Gastroesophageal sphincter (tissue), 4 donors: Measurements from ENCODE around the gene PTPRK. TPM values are rescaled to one million over a fixed set of nuclear protein-coding genes. Genes with fewer than 3 reads are reported as not detected.
"Not testable (repeated sequence)": the region's sequence is repeated elsewhere in the genome, so short reads cannot be mapped to it uniquely, and the experiment has no call there.

Experiments used
- ATAC-seq: fragments of 150-250 bp; one replicate; pipeline ENCODE4 v1.9.1; 2016; ENCODE audit warnings: mild to moderate bottlenecking, moderate library complexity
- H3K27ac ChIP-seq, 4 donors: fragments of 200-600 bp; sonication (generic) in 3 of 4; 1 replicate in 3 of 4; 2 replicates in 1 of 4; pipeline ENCODE4 v1.5.1; 2016 to 2019
- H3K27me3 ChIP-seq: fragments of 200-600 bp; sonication (generic); one replicate; pipeline ENCODE4 v1.5.1; 2019
- H3K36me3 ChIP-seq, 2 donors: fragments of 200-600 bp; sonication (generic); one replicate each; pipeline ENCODE4 v1.5.1; 2019; ENCODE audit warnings: control low read depth in 1 of 2
- H3K4me1 ChIP-seq, 3 donors: fragments of 200-600 bp; sonication (generic); 1 replicate in 2 of 3; 2 replicates in 1 of 3; pipeline ENCODE4 v1.5.1; 2016 to 2019; ENCODE audit warnings: control low read depth in 2 of 3
- H3K4me3 ChIP-seq, 2 donors: fragments of 200-600 bp; sonication (generic); one replicate each; pipeline ENCODE4 v1.5.1; 2019; ENCODE audit warnings: mild to moderate bottlenecking in 1 of 2, moderate library complexity in 1 of 2
- H3K9me3 ChIP-seq, 3 donors: fragments of 200-600 bp; sonication (generic); one replicate each; pipeline ENCODE4 v1.5.1; 2017 to 2019; ENCODE audit warnings: control low read depth in 2 of 3
- EP300 ChIP-seq: sonication (generic); formaldehyde crosslinking; IDR thresholded peaks from one replicate; pipeline ENCODE4 v1.6.1; 2017; ENCODE audit warnings: antibody characterized with exemption, mild to moderate bottlenecking
- POLR2A ChIP-seq, 2 donors: fragments of 450-650 bp; IDR thresholded peaks; one replicate each; pipeline ENCODE4 v1.6.1; 2017; ENCODE audit warnings: antibody characterized with exemption in 2 of 2, mild to moderate bottlenecking in 2 of 2, moderate library complexity in 1 of 2
- POLR2AphosphoS5 ChIP-seq: sonication (generic); formaldehyde crosslinking; IDR thresholded peaks from one replicate; pipeline ENCODE4 v1.6.1; 2017; ENCODE audit warnings: antibody characterized with exemption
- WGBS, 2 donors: methylation state at CpG; one replicate each; pipeline ENCODE4 v1.1.5; 2018; ENCODE audit warnings: low coverage in 1 of 2; 5-methylcytosine and 5-hydroxymethylcytosine counted together
- total RNA-seq, 4 donors: library from RNA; depleted of rRNA; stranded (reverse); fragments of >200 nt; gene quantifications; one replicate each; pipeline ENCODE4 v1.1.0, GENCODE V29; 2016
- TF ChIP-seq, protein P1 (sequence below), 4 experiments: fragments of 200-600 bp in 2 of 4; fragments of 450-650 bp in 2 of 4; sonication (generic) in 1 of 4; IDR thresholded peaks; one replicate each; pipeline ENCODE4 v1.5.1; 2017 to 2019; ENCODE audit warnings: antibody characterized with exemption in 4 of 4, mild to moderate bottlenecking in 2 of 4, moderate library complexity in 2 of 4

Gene PTPRK
- total RNA-seq, 4 donors from 2014 or later: 42.0 to 47.6 (median 45.8) TPM

DNA sequence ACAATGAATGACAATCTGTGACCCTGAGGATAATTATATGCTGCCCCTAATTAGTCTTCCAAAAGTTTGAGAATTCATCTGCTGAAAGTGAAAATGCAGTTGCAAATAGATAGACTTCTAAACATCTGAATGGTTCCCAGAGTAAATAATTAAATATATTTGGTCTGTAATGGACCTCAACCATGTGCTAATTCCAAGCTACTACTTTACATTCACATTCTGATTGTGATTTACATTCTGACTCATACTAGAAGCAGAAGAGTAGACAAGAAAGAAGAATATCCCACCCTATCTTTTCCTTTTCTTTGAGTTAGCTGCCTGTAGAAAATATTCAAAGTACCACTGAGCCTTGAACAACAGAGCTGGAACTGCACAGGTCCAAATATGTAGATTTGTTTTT, 80.8 kb downstream of the PTPRK start:
- H3K27ac ChIP-seq: no peak overlapping the region
- H3K4me3 ChIP-seq: no peak overlapping the region
- H3K4me1 ChIP-seq: peaks cover 0 to 26% (median 4%) of the 10 kb centered on the region in 3 donors
- H3K9me3 ChIP-seq: no peaks in the 10 kb centered on the region
- no peak for ATAC-seq
- no peaks in the 10 kb centered on the region for H3K36me3 ChIP-seq
- no peaks in the 10 kb centered on the region for H3K27me3 ChIP-seq
- TF ChIP-seq, protein P1, sequence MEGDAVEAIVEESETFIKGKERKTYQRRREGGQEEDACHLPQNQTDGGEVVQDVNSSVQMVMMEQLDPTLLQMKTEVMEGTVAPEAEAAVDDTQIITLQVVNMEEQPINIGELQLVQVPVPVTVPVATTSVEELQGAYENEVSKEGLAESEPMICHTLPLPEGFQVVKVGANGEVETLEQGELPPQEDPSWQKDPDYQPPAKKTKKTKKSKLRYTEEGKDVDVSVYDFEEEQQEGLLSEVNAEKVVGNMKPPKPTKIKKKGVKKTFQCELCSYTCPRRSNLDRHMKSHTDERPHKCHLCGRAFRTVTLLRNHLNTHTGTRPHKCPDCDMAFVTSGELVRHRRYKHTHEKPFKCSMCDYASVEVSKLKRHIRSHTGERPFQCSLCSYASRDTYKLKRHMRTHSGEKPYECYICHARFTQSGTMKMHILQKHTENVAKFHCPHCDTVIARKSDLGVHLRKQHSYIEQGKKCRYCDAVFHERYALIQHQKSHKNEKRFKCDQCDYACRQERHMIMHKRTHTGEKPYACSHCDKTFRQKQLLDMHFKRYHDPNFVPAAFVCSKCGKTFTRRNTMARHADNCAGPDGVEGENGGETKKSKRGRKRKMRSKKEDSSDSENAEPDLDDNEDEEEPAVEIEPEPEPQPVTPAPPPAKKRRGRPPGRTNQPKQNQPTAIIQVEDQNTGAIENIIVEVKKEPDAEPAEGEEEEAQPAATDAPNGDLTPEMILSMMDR (IDR thresholded peaks at IDR 0.05): no peak
- TF ChIP-seq POLR2AphosphoS5: no peak
- no peak for TF ChIP-seq POLR2A (IDR thresholded peaks at IDR 0.05)
- TF ChIP-seq EP300: no peak

DNA sequence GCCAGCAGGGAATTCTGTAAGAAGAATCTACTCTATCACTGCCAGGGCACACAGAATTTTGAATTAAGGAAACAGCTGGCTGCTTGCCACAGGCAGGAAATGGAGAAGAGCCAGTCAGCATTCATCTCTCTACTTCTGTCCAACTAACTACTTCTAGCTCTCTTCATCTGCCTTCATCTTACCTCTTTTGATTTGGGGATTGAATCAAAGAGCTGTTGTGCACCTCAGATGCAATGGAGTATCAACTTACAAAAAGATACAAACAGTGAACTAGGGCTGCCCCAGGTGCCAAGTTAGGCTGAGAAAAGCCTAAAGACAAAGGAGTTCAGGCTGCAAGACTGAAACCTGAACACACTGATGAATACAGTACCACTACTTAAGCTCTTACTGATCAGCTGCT, 82.0 kb downstream of the PTPRK start:
- Histone ChIP-seq H3K9me3 (no peaks in the 10 kb centered on the region), H3K27ac (no peak overlapping the region), H3K36me3 (no peaks in the 10 kb centered on the region), H3K27me3 (no peaks in the 10 kb centered on the region), H3K4me1 (peaks cover 0 to 23% (median 4%) of the 10 kb centered on the region in 3 donors), H3K4me3 (no peak overlapping the region)
- no peak for ATAC-seq
- no peak for TF ChIP-seq POLR2A (IDR thresholded peaks at IDR 0.05)
- TF ChIP-seq, protein P1 (IDR thresholded peaks at IDR 0.05): no peak
- no peak for TF ChIP-seq POLR2AphosphoS5
- no peak for TF ChIP-seq EP300

DNA sequence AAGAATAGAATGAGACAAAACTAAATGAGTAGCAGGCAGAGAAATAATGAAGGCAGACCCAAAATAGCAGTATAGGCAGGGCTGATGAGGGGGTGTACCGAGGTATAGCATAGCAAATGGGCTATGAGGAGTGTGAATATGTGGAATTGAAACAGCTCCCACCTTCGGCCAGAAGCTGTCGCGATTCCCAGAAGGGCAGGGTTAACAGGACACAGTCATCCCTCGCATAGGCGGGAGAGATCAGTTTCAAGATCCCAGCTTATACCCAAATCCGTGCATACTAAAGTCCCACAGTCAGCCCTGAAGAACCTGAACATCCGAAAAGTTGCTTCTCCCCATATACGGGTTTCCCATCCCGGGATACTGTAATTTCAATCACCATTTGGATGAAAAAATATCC, 82.7 kb downstream of the PTPRK start:
- TF ChIP-seq POLR2AphosphoS5: no peak
- TF ChIP-seq, protein P1 (IDR thresholded peaks at IDR 0.05): no peak
- no peak for TF ChIP-seq EP300
- TF ChIP-seq POLR2A (IDR thresholded peaks at IDR 0.05): no peak
- peaks cover 0 to 23% (median 4%) of the 10 kb centered on the region in 3 donors for H3K4me1 ChIP-seq
- WGBS, 2 donors: 95 to 96% methylated on average over 5 to 10 of the region's 10 CpGs
- no peak for ATAC-seq
- H3K36me3 ChIP-seq: no peaks in the 10 kb centered on the region
- H3K27me3 ChIP-seq: no peaks in the 10 kb centered on the region
- no peak overlapping the region for H3K27ac ChIP-seq
- no peaks in the 10 kb centered on the region for H3K9me3 ChIP-seq
- no peak overlapping the region for H3K4me3 ChIP-seq

DNA sequence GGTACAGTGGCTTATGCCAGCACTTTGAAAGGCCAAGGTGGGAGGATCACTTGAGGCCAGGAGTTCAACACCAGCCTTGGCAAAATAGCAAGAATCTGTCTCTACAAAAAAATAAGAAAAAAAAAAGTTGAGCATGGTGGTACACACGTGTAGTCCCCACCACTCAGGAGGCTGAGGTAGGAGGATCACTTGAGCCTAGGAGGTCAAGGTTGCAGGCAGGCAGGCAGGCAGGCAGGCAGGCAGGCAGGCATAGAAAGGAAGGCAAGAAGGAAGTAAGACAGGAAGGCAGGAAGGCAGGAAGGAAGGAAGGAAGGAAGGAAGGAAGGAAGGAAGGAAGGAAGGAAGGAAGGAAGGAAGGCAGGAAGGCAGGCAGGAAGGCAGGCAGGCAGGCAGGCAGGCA, 85.6 kb downstream of the PTPRK start:
- H3K4me3 ChIP-seq, ATAC-seq, H3K27ac ChIP-seq, H3K9me3 ChIP-seq, H3K27me3 ChIP-seq, H3K36me3 ChIP-seq: not testable (repeated sequence)
- H3K4me1 ChIP-seq: peaks cover 0 to 23% (median 4%) of the 10 kb centered on the region in 3 donors
- WGBS, 2 donors: 30% methylated on average over 1 of the region's 1 CpG; no CpG with 5 or more reads in 1 of the 2 donors

DNA sequence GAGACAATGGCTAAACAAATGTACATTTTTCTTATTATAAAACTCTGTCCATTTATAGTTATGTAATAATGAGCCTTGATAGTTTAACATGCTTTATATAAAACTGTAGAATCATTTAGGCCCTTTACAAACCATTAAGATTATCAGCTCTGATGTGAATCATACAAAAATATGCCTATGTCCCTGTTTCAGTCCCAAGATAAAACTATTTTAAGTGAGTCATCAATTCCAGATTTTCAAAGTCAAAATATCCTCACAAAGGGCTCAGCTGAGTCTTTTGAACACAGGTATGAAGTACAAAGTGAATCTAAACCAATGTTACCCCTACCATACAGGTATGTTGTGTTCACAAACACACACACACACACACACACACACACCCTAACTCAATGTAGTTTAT, 88.0 kb downstream of the PTPRK start:
- Histone ChIP-seq H3K27me3 (no peaks in the 10 kb centered on the region), H3K27ac (no peak overlapping the region), H3K4me1 (peaks cover 0 to 13% (median 0%) of the 10 kb centered on the region in 3 donors), H3K9me3 (no peaks in the 10 kb centered on the region), H3K36me3 (no peaks in the 10 kb centered on the region), H3K4me3 (no peak overlapping the region)
- TF ChIP-seq POLR2A (IDR thresholded peaks at IDR 0.05): no peak
- TF ChIP-seq, protein P1 (IDR thresholded peaks at IDR 0.05): no peak
- TF ChIP-seq POLR2AphosphoS5: no peak
- TF ChIP-seq EP300: no peak
- no peak for ATAC-seq

DNA sequence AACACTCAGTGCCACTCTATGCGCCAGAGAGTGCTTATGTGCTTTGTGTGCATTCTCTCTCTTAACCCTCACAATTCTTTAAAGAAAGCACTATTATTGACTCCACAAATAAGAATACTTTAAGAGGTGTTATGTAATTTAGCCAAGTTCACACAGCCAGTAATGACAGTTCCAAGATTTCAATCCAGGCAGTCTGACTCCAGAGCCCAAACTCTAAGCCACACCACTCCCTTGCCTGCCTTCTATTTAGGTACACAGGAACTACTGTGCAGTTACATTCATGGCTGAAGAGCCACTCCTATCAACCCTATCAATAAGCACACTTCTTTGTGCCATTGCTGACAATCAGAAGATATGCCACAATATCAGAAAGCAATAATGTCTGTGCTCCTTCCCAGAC, 93.3 kb downstream of the PTPRK start:
- TF ChIP-seq, protein P1 (IDR thresholded peaks at IDR 0.05): no peak
- TF ChIP-seq POLR2AphosphoS5 (no peak), POLR2A (IDR thresholded peaks at IDR 0.05) (no peak), EP300 (no peak)
- Histone ChIP-seq H3K27me3 (no peaks in the 10 kb centered on the region), H3K9me3 (no peaks in the 10 kb centered on the region), H3K36me3 (no peaks in the 10 kb centered on the region), H3K4me1 (peaks cover 0 to 26% (median 0%) of the 10 kb centered on the region in 3 donors), H3K27ac (no peak overlapping the region), H3K4me3 (no peak overlapping the region)
- ATAC-seq: no peak
- 100% methylated on average over 1 of the region's 1 CpG for WGBS, 2 donors
